Measurements from ENCODE around the gene PGLYRP3.
"Not testable (repeated sequence)": the region's sequence is repeated elsewhere in the genome, so short reads cannot be mapped to it uniquely, and the experiment has no call there.

The PGLYRP3 gene

DNA sequence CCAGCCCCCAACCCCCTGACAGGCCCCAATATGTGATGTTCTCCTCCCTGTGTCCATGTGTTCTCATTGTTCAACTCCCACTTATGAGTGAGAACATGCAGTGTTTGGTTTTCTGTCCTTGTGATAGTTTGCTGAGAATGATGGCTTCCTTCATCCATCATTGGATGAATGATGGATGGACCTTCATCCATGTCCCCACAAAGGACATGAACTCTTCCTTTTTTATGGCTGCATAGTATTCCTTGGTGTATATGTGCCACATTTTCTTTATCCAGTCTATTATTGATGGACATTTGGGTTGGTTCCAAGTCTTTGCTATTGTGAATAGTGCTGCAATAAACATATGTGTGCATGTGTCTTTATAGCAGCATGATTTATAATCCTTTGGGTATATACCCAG, 1.6 kb upstream of the PGLYRP3 start:
- not testable (repeated sequence) for DNase-seq (ENCODE audit: low read depth in 2 of 2)

DNA sequence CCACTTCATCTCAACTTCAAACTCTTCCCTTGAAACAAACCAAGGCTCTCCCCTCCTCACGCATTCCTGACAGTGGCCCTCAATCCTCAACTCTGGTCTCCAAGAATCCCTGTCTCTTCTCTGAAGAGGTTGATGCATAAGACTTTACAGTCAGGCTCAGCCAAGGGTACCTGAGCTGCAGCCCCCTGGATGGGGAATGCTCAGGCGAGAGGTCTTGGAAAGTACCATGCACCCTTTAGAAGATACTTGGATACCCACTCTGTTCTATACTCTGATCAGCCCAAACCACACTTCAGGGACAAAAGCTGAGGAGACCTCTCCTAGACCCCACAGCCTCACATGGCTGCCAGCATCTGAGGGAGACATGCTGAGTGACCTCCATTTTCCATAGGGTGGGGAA, 536 bp upstream of the PGLYRP3 start:
- DNase-seq (ENCODE audit: low read depth in 2 of 2): no peak

DNA sequence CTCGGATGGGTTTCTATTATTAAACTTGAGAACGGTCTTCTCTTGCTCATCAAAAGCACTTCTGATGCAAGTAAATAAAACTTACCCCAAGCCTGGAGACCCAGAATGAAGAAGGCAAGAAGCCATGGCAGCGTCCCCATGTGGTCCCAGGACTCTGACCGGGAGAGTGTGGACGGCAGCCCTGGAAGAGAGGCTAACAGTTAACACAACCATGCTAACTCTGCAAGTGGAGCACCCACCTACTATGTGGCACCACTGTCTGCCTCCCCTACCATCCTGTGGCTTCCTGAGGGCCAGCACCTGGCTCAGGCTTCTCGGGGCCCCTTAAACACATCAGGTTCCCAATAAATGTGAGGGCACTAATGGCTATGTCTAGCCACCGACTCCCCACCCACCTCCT, 2.2 kb downstream of the PGLYRP3 start:
- DNase-seq (ENCODE audit: low read depth in 2 of 2): no peak

DNA sequence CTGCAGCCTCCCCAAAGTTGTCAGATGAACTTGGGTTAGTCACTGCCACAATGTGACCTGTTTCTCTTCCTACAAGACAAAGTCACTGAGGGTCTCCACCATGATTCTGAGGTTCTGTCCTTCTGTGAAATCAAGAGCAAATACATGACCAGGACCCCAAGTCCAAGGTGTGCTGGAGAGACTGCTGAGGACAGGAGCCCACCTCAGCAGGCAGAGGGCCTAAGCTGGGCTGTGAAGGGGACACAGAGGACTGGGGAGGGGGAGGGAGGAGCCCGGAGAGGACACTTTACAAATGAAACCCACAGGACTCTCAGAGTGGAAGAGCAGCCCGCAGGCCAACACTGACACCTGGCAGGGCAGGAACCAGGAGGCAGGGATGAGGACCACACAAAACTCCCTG, 3.3 kb downstream of the PGLYRP3 start:
- DNase-seq (ENCODE audit: low read depth in 2 of 2): no peak

DNA sequence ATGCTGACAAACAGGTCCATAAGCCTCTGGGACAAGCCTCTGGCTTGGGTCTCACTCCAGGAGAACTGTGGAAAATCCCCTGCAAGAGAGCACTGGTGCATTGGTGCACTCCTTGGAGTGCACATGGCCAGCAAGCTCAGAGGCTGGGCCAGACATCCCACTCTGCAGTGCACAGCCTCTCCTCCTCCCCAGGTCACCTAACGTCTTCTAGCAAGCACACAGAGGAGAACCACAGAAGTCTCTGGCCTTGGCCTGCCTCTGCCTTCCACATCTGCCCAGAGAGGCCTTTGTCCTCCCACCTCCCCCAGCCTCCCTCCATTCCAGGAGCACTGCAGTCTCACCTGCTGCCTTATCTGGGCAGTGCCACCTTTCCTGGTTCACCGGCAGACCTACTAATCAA, 4.2 kb downstream of the PGLYRP3 start:
- no peak for DNase-seq (ENCODE audit: low read depth in 2 of 2)

DNA sequence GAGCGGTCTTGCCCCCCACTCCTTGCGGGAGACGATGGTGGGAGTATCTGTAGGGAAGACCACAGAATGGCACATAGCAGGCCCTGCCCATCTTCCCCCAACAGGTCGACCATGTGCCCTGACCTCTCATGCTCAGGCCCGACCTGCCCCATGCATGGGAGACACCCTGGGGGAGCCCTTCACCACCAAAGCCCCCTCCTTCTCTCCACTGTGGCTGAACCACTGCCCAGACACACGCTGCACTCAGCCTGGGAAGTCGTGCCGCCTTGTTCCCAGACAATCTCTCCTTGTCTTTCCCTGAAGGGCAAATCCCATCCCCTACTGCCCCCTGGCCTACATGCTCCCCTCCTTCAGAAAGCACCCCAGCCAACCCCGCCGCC, 5.5 kb downstream of the PGLYRP3 start:
- no peak for DNase-seq (ENCODE audit: low read depth in 2 of 2)

DNA sequence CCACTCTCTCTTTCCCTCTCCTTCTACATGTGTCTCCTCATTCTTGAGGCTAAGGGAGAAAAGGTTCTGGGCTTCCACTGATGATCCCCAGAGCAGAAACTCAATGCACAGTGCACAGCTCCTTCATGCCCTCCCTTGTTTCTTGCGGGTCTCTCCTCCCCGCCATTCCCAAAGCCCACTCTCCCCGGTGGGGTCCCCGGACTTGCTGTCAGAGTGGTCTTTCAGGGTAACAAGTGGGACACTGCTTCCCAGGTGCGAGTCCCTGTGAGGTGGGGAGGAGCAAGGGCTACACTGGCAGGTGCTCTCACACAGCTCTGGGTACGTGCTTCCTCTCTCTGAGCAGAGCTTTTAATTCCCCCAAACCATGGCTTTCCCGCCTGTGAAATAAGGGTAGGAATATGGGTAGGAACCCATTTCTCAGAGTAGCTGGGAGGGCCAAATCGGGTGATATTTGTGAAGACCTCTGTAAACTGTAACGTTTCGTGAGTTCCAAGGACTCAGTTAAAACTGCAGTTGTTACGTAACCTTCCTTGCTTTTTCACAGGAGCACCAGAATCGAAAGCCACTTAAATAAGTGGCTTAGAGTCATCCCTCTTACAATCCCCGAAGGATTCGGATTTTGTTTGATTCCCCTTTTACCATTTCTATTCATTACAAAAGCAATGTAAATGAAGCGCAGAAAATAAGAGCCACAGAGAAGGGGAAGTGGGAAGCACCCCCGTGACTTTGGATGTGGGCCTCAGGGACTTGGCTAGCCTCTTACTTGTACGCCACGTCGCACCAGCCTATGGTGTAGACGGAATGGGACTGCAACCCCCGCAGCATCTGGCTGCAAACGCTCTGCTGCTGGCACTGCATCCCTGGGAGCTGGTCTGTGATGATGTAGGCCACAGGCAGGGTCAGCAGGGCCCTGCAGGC, 6.2 kb downstream of the PGLYRP3 start:
- DNase-seq (ENCODE audit: low read depth in 2 of 2): no peak

DNA sequence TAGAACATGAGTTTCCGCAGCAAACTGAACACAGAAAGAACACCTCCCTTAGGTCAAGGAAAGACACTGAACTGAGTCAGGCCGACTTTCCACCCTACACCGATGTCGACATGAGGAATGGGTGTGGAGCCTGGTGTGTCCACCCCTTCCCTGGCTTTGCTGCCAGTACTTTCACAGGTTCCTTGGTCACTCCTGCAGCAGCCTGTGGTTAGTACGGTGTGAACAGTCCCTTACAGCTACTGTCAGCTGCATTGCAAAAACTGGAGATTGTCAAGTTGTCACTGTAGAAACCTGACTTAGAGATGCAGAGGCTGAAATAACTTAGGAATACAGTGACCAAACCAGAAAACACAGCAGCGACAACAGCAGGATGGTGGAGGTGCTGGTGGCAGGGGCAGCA, 7.1 kb downstream of the PGLYRP3 start:
- DNase-seq (ENCODE audit: low read depth in 2 of 2): no peak

DNA sequence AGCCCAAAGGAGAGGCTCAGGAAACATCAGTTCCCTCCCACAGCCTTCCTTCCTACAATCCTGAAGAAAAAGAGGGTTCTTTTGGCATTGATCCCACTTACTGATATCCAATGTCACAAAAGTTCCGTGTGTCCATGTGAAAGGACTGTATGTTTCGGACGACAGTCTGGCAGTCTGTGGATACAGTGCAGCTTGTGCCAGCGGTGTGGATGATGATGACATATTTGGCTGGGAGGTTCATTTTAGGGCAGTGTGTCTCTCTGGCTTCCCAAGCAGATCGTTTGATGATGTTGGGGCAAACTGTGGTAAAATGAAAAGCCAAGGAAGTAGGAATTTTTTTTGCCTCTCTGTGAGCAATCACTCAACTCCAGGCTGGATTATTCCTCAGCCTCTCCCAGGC, 10.4 kb downstream of the PGLYRP3 start:
- no peak for DNase-seq (ENCODE audit: low read depth in 2 of 2)

DNA sequence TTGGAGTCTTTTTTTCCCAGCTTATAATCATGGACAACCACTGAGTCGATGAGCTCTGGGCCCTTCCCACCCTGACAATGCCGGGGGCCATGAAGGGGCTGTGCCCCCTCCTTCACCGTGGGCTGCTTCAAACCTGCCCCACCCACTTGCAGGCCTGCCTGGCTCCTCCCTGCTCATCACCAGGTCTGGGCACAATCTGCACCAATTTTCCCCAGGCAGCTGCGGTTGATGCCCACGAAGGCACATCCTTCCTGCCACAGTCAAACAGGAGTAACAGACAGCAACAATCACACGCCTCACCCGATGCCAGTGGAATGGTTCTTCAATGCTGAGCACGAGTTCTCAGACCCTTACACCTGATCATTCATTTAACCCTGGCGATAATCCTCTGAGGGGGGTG, 18.9 kb downstream of the PGLYRP3 start:
- no peak for DNase-seq (ENCODE audit: low read depth in 2 of 2)

DNA sequence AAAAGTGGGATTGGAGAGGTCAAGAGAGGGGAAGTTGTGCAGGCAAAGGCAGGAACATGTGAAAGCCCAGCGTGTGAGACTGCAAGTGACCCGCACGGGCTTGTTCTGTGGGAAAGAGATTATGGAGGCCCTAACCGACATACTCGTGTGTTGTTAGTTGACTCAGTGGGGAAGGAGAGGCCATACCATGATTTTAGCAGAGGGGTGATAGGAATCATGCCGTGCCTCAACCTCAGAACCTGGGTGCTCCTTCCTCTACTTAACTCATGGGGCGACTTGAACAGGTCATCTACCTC, 19.3 kb downstream of the PGLYRP3 start:
- no peak for DNase-seq (ENCODE audit: low read depth in 2 of 2)

DNA sequence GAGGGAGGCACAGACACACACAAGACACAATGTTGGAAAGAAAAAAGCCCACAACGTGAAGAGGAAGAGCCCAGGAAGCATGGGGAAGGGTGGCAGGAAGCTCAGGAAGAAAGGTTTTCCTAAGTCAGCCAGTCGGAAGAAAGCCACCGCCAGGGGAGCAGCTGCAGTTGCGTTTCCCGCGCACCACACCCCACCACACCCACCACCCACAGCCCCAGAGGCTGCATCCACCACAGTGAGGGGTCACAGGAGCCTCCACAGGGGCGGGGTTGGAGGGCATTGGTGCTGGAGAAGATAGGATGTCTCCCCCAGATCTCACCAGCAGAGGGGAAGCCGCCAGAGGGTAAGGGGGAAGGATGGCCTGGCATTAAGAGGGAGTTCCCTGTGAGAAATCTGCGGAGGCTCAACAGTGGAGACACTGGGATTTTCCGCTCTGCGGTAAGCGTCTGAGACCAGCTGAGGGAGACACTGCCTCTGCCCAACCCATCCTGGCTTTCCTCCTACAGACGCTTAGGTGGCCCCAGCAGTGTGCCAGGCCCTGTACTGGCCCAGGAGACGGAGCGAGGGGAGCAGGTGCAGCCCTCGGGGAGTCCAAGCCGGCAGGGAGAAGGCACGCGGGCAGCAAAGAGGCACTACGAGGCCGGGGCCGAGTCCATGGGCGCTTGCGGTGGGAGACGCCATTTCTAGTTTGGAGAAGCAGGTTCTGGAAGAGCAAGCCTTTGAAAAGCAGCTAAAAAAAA, 19.8 kb downstream of the PGLYRP3 start:
- DNase-seq (ENCODE audit: low read depth in 2 of 2): no peak

DNA sequence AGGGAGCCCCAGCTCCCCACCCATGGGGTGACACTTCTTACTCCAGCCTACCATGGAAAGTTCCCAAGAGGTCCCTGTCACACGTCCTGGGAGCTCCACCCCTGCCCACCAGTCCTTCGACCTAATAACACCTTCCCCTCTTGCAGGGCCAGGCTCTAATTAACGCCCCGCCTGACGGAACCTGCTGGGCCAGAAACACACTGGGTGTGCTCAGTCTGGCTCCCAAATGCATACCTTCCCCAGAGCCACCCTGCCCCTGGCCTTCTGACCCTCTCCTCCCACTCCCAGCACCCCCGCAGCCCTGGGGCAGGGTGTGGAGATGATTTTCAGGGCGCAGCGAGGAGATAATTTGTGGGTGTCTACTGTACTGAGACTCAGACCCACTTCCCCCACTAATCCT, 20.6 kb downstream of the PGLYRP3 start:
- no peak for DNase-seq (ENCODE audit: low read depth in 2 of 2)

DNA sequence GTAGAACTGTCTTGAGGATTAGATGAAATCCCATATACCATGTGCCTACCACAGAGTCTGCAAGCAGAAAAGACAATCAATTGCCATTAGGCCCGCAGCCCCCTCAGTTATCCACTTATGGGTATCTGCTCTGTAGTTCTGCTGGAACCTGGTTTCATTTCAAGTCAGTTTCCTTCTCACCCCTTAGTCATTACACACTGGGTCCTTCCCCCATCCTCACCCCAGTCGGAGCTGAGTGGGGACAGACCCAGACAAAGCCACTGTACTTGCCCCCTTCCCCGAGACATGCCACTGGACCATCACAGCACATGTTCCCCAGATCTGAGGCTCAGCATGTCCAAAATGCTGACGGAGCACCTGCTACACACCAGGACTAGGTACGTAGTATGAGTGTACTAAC, 21.2 kb downstream of the PGLYRP3 start:
- DNase-seq (ENCODE audit: low read depth in 2 of 2): no peak

DNA sequence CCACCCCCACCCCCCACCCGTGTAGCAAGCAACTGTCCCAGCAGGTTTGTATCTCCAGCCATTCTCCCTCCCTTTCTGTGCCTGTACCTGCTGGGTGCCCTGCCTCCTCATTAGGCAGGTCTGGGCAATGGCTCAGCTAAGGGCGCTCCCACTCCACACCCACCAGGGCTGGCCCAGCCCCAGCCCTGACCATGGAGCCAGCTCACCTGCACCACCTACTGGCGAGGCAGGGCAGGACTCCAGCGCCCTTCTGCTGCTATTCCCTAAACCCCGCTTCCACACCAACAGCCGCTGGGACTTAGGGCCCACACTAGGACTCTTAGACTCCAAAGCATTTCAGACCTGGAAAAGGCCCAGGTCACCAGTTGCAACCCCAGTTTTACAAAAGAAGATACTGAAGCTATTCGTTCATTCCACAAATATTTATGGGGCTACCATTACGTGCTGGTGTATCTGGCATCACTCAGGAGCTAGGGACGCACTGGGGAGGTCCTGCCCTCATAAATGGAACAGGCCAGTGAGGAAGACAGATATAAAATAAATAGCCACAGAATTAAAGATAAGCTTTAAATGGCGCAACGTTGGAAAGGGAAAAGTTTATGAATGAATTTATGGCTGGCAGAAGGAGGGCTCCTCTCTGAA, 24.0 kb downstream of the PGLYRP3 start:
- DNase-seq (ENCODE audit: low read depth in 2 of 2): peak; percentile 6 to 17

DNA sequence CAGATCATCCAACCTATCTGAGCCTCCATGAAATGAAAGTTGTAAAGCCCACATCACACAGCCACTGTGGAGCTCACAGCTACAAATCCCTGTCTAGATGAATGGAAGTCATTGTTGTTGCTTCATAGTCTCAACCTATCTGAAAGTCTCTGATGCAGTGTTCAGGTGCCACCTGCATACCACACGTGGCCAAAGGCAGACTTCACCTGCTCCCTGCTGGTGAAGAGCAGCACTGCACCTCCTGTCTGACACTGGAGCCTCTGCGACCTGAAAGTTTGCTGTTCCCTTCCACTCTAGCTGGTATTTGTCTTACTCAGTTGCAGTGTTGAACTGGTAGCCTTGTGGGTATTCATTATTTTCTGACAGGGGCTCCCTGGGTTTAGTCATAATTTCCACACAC, 34.9 kb downstream of the PGLYRP3 start:
- DNase-seq (ENCODE audit: low read depth in 2 of 2): peak; percentile 24 to 48

DNA sequence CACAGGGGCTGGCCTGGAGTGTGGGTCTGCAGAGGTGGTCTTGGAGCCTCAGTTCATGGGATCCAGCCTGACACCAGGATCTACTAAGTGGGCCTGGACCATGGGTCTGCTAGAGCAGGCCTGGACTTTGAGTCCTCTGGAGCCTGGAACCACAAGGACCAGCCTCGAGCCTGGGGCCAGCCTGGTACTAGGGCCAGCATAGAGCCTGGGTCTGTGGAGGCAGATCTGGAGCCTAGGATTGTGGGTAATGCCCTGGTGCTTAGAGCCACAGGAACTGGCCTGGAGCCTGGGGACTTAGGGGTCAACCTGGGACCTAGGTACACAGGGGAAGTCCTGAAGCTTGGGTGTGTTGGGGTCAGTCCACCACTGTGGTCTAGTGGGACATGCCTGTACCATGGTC, 40.6 kb downstream of the PGLYRP3 start:
- DNase-seq (ENCODE audit: low read depth in 2 of 2): no peak

DNA sequence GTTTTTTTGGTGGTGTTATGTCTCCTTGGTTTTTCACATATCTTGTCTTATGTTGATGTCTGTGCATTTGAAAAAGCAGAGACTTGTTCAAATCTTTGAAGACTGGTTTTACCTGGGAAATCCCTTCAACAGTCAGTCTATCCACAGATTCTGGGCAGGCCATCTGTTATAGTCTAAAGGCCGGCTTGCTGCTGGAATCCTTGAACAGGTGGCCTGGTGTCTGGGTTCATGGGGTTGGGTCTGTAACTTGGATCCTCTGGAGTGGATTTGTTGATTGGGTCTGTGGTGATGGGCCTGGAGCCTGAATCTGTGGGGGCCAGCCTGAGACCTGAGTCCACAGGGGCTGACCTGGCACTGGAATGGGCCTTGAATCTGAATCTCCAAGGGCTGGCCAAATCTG, 41.0 kb downstream of the PGLYRP3 start:
- DNase-seq (ENCODE audit: low read depth in 2 of 2): no peak

DNA sequence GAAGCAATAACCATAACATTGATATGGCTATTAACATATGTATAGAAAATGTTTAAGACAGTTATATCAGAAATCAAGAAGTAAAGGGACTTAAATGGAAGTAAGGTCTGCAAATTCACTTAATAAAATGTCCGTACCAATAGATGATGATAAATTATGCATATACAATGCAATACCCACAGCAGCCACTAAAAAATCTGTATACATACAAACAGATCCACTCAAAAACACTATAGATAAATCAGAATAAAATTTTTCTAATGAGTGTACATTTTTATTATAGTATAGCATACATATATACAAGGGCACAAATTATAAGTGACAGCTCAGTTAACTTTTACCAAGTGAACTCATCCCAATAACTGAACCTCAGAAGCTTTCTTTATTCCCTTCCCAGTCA, 47.3 kb downstream of the PGLYRP3 start:
- no peak for DNase-seq (ENCODE audit: low read depth in 2 of 2)

DNA sequence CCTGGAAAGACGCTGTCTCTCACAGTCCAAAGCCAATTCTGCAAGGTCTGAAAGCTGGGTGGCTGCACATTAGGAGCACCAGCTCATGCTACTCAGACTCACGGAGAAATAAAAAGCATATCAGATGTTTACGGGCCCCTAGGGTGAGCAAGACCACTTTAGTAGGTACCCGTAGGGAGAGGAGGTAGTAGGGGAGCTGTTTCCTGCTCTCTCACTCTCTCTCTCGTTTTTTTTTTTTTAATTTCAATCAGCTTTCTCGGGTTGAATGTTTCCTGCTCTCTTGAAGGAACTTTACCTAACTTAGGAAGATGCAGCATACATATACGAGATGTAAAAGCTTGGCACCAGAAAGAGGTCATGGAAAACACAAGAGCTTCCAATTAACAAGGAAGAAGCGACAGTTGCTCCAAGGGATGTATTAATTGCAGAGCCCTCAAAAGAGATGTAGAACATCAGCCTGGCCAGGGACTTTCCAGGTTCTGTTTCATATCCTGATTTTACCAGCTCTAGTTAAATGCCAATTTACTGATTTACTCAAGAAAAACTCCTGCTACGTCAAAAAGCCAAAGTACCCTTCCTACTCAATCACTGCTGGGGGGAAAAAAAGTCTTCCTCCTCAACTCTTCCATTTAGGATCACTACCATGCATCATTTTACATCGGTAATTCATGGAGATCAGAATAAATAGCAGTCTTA, 50.1 kb downstream of the PGLYRP3 start:
- no peak for DNase-seq (ENCODE audit: low read depth in 2 of 2)

DNA sequence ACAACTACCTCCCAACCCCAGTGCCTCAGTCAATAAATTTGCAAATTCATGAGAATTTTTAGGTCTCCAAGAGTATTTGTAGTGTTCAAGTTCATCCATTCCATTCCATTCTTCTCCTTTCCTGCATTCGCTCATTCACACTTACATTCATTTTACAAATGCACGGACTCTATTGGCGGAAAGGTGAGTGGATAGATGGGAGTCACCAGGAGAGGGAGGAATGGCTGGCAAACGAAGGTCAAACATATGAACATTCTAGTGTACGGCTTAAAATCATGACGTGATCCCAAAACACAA, 50.7 kb downstream of the PGLYRP3 start:
- no peak for DNase-seq (ENCODE audit: low read depth in 2 of 2)

DNA sequence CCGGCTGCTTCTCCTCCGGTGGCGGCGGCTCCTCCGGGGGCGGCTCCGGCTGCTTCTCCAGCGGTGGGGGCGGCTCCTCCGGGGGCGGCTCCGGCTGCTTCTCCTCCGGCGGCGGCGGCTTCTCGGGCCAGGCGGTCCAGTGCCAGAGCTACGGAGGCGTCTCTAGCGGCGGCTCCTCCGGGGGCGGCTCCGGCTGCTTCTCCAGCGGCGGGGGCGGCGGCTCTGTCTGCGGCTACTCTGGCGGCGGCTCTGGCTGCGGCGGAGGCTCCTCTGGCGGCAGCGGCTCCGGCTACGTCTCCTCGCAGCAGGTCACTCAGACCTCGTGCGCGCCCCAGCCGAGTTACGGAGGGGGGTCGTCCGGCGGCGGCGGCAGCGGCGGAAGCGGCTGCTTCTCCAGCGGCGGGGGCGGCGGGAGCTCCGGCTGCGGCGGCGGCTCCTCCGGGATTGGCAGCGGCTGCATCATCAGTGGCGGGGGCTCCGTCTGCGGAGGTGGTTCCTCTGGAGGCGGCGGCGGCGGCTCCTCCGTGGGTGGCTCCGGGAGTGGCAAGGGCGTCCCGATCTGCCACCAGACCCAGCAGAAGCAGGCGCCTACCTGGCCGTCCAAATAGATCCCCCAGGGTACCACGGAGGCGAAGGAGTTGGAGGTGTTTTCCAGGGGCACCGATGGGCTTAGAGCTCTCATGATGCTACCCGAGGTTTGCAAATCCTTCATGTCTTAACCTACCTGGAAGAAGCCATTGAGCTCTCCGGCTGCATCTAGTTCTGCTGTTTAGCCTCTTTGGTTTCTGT, 51.3 kb downstream of the PGLYRP3 start:
- DNase-seq (ENCODE audit: low read depth in 2 of 2): no peak
